K562 treated with DMSO at 1 percent for 4 hours (cell line): ENCODE results near the gene ATG4A. TPM values are rescaled to one million over a fixed set of nuclear protein-coding genes. Genes with fewer than 3 reads are reported as not detected.

ENCODE experiments used
- total RNA-seq: library from RNA; unstranded; fragments of 300-600 nt; gene quantifications from 2 replicates; pipeline ENCODE4 v1.2.3, GENCODE V29; 2022; ENCODE audit not compliant: insufficient read depth

The ATG4A gene, protein sequence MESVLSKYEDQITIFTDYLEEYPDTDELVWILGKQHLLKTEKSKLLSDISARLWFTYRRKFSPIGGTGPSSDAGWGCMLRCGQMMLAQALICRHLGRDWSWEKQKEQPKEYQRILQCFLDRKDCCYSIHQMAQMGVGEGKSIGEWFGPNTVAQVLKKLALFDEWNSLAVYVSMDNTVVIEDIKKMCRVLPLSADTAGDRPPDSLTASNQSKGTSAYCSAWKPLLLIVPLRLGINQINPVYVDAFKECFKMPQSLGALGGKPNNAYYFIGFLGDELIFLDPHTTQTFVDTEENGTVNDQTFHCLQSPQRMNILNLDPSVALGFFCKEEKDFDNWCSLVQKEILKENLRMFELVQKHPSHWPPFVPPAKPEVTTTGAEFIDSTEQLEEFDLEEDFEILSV
- 11.0 and 11.6 TPM in 2 replicates for total RNA-seq

DNA sequence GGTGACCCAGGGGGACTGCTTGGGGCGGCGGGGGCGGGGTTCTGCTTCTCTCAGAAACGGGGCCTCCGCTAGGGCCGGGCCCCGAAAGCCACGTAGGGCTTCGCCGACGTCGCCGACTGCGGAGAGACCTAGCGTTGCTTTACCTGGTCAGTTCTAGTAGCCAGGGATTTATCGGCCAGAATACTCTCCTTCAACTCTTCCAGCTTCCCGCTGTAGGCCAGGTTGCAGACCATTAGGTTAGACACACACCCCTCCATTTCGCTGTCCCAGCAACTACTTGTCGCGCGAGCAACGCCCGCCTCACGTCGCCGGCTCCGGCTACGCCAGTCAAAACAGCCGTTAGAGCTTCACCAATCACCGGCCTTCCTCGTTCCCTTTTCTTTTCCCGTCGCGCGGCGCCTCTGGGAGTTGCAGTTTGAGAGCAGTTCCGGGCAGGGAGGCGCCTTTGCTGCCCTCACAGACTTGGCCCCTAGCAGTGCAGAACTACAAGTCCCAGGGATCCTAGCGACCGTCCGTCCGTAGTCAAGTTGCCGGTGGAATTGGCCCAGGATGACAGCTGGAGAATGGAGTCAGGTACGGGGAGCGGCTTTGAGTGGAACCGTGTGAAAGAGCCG lies at the start of gene ATG4A, which contains the start of gene PSMD10:
TSS of gene ATG4A (plus strand) at position 515 of the 614 bp plus-strand sequence. CDS start at position 564, 49 bp downstream.
TSS of gene PSMD10 (minus strand) at position 279 of the 614 bp plus-strand sequence. CDS start at position 257, 22 bp downstream.

DNA sequence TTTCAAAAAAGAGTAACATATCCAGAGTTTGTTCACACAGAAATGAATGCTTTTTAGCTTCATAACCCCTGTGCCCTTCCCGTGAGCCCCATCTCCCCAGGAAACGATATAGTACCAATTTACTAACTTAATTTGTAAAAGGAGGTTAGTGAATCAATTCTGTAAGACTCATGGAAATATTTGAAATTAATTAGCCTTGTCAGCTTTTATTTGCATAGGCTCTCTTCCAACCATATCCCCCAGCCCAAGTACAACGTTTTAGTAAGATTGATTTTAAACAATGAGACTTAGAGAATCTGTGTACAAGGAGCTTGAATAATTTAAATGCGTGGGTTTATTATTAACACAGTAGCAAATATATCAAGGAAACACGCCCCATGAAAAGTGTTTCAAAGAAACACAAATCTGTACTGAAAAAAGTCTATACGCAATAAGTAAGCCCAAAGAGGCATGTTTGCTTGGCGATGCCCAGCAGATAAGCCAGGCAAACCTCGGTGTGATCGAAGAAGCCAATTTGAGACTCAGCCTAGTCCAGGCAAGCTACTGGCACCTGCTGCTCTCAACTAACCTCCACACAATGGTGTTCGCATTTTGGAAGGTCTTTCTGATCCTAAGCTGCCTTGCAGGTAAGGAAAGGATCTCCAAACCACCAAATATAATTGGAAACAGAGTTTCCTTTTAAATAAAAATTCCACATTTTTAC lies 46.9 kb upstream of the ATG4A start, which contains the start of gene VSIG1:
TSS of gene VSIG1 (plus strand) at position 512 of the 703 bp plus-strand sequence. CDS start at position 578, 66 bp downstream.

Other genes with a start within 250 kb of the ATG4A start
- gene TEX13B, start 109.4 kb upstream of the ATG4A start, total RNA-seq = not detected in 2 replicates
- not detected in 2 replicates for gene VSIG1, start 46.7 kb upstream of the ATG4A start, total RNA-seq
- 67.4 and 85.5 TPM in 2 replicates for gene PSMD10, start 236 bp upstream of the ATG4A start, total RNA-seq